Astrocyte (in vitro differentiated cells and primary cell): Measurements from ENCODE around the gene KRTAP16-1.

Experiments used
- CTCF ChIP-seq: IDR thresholded peaks from 2 replicates; pipeline ENCODE4 v1.5.1; 2011; ENCODE audit warnings: low read depth, mild to moderate bottlenecking, inconsistent platforms, low read length, moderate library complexity; ENCODE audit not compliant: insufficient read depth
- EZH2 ChIP-seq: IDR thresholded peaks from 2 replicates; pipeline ENCODE4 v1.6.1; 2012; ENCODE audit warnings: mild to moderate bottlenecking, low read length, inconsistent platforms; ENCODE audit not compliant: insufficient read depth

GRCh38 chr17:41352597-41353366 is 43.7 kb upstream of the KRTAP16-1 start:
- no peak for TF ChIP-seq CTCF
- no peak for TF ChIP-seq EZH2
